T-cell (primary cell): ENCODE data around the gene OXCT1. TPM values are rescaled to one million over a fixed set of nuclear protein-coding genes. Genes with fewer than 3 reads are reported as not detected.

Experiments used
- ATAC-seq, 4 experiments: fragments of 200-7000 bp in 3 of 4; fragments of 150-1000 bp in 1 of 4; cut with Tn5 transposase; replicated peaks in 1 of 4; 1 replicate in 3 of 4; 2 replicates in 1 of 4; pipeline ENCODE4 v1.10.0; 2021; ENCODE audit warnings: moderate library complexity in 3 of 4, mild to moderate bottlenecking in 2 of 4, moderate number of reproducible peaks in 1 of 4
- CTCF ChIA-PET, 2 donors: fragments of 300-600 bp; sonication (Branson Sonifier 250); formaldehyde crosslinking; loops; one replicate each; lab custom pipeline; 2022; ENCODE audit warnings: antibody characterized with exemption in 2 of 2; lab: Charles Lee
- POLR2A ChIA-PET, 2 donors: fragments of 300-600 bp; sonication (Branson Sonifier 250); formaldehyde crosslinking; loops; one replicate each; lab custom pipeline; 2022; ENCODE audit warnings: antibody characterized with exemption in 2 of 2; lab: Charles Lee
- DNase-seq, 35 experiments: peaks; one replicate each; pipeline versions ENCODE4 v3.0.0 to v3.0.0-alpha.2; 2013 to 2023
- H3K27ac ChIP-seq: one replicate; pipeline ENCODE4 v1.5.1; 2013; ENCODE audit warnings: low read length
- H3K27me3 ChIP-seq, 2 experiments: replicated peaks in 1 of 2; 1 replicate in 1 of 2; 2 replicates in 1 of 2; pipeline versions ENCODE4 v1.6.1 to v1.7.0; 2013; ENCODE audit warnings: low read length in 1 of 2, mixed read lengths in 1 of 2; ENCODE audit not compliant: control insufficient read depth in 2 of 2, insufficient read depth in 2 of 2; ENCODE audit errors: extremely low read depth in 1 of 2
- H3K36me3 ChIP-seq, 2 donors: 1 replicate in 1 of 2; 2 replicates in 1 of 2; pipeline versions ENCODE4 v1.6.1 to v1.7.0; 2013; ENCODE audit warnings: low read length in 1 of 2; ENCODE audit not compliant: control insufficient read depth in 2 of 2, insufficient read depth in 1 of 2; ENCODE audit errors: extremely low read depth in 1 of 2
- H3K4me1 ChIP-seq, 2 experiments: 1 replicate in 1 of 2; 2 replicates in 1 of 2; pipeline versions ENCODE4 v1.6.1 to v1.7.0; 2013; ENCODE audit warnings: low read length in 2 of 2, mixed read lengths in 1 of 2; ENCODE audit not compliant: insufficient read depth in 2 of 2, control insufficient read depth in 1 of 2; ENCODE audit errors: extremely low read depth in 1 of 2
- H3K4me3 ChIP-seq, 2 donors: 1 replicate in 1 of 2; 2 replicates in 1 of 2; pipeline versions ENCODE4 v1.5.1 to v1.7.0; 2013; ENCODE audit warnings: mild to moderate bottlenecking in 2 of 2, low read length in 1 of 2, moderate library complexity in 1 of 2; ENCODE audit not compliant: control insufficient read depth in 1 of 2; ENCODE audit errors: extremely low read depth in 1 of 2
- H3K9me3 ChIP-seq: 2 replicates; pipeline ENCODE4 v1.7.0; 2013
- H3K27ac Mint-ChIP-seq, 2 donors: one replicate each; pipeline ENCODE4 v1.8.0; 2020 to 2021; ENCODE audit warnings: mild to moderate bottlenecking in 2 of 2, mixed read lengths in 2 of 2
- H3K27me3 Mint-ChIP-seq, 2 donors: one replicate each; pipeline ENCODE4 v1.8.0; 2021 to 2022; ENCODE audit warnings: mixed read lengths in 2 of 2
- H3K36me3 Mint-ChIP-seq: one replicate; pipeline ENCODE4 v1.8.0; 2021; ENCODE audit warnings: mixed read lengths
- H3K4me1 Mint-ChIP-seq, 3 donors: one replicate each; pipeline ENCODE4 v1.8.0; 2020 to 2022; ENCODE audit warnings: mixed read lengths in 3 of 3, mild to moderate bottlenecking in 1 of 3
- H3K4me3 Mint-ChIP-seq, 3 donors: one replicate each; pipeline ENCODE4 v1.8.0; 2020 to 2022; ENCODE audit warnings: mild to moderate bottlenecking in 3 of 3, mixed read lengths in 3 of 3, moderate library complexity in 3 of 3
- H3K9me3 Mint-ChIP-seq, 3 donors: one replicate each; pipeline ENCODE4 v1.8.0; 2020 to 2022; ENCODE audit warnings: mixed read lengths in 3 of 3
- WGBS: methylation state at CpG from one replicate; pipeline ENCODE4 v1.1.5; 2013; ENCODE audit warnings: missing lambda C conversion rate; ENCODE audit not compliant: insufficient coverage; 5-methylcytosine and 5-hydroxymethylcytosine counted together
- total RNA-seq, 35 experiments: library from RNA in 6 of 35; stranded (reverse) in 6 of 35; fragments of 120-200 nt in 1 of 35; gene quantifications; one replicate each; pipeline versions ENCODE4 v1.2.1 to v1.2.4 and lab custom pipeline; 2013 to 2026

The OXCT1 gene
- total RNA-seq, 5 donors from 2014 or later (not counting 1 experiment from before 2014, with no cell fraction given) = 24.7 to 26.5 (median 26.0) TPM

DNA sequence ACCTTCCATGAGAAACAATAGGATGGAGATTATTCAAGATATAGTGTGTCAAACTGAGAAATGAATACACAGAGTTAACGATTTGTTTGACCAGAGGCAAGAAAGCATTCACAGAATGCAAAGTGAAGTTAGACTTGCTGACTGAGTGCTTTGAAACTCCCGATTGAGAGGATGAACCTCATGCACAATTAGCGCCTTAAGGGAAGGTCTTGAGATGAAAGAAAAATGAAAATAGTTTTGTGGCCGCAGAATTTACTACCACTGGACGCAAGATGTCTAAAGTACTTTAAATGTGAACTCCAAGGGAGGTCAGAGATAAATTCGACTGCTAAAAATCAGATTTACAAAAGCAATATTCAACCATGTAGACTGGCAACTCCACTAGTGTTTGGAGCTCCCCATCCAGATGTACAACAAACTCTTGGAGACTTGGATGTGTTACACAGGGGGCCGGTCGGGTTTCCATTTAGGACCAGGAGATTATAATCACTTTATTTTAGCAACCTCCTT is 33.2 kb upstream of the OXCT1 start:
- Mint-ChIP-seq H3K9me3 (no peaks in the 10 kb centered on the region), H3K4me1 (peaks cover 36 to 43% (median 43%) of the 10 kb centered on the region in 3 donors), H3K4me3 (peak overlapping the region; percentile 82 to 99 (median 98)), H3K36me3 (peaks cover 14% of the 10 kb centered on the region), H3K27me3 (peaks cover 0 to 4% of the 10 kb centered on the region in 2 donors), H3K27ac (peak overlapping the region; percentile 98 to 99)
- H3K9me3 ChIP-seq = no peaks in the 10 kb centered on the region
- H3K4me3 ChIP-seq = peak overlapping the region; percentile 83 to 90
- H3K27me3 ChIP-seq = peaks cover 2 to 3% of the 10 kb centered on the region in 2 experiments
- POLR2A ChIA-PET = interaction anchor here (0.5 to 2.3 kb wide), 11 partner anchors 20 to 1089 kb away, joined by 3 to 22 read pairs (median 5); partner anchors contain the start of genes FBXO4 (in 1 of the 2) and OXCT1 (in 1 of the 2)
- peak overlapping the region; percentile 85 for H3K27ac ChIP-seq
- CTCF ChIA-PET = interaction anchor here in 1 of 2 donors (1.0 to 2.7 kb wide), 7 partner anchors 12 to 154 kb away, joined by 3 to 13 read pairs (median 8); partner anchors contain the start of genes FBXO4 and OXCT1
- peaks cover 13 to 16% of the 10 kb centered on the region in 2 experiments for H3K4me1 ChIP-seq
- WGBS = 34% methylated on average over 5 of the region's 8 CpGs
- peaks cover 0 to 7% of the 10 kb centered on the region in 2 donors for H3K36me3 ChIP-seq
- ATAC-seq (no peak), DNase-seq (no peak)

DNA sequence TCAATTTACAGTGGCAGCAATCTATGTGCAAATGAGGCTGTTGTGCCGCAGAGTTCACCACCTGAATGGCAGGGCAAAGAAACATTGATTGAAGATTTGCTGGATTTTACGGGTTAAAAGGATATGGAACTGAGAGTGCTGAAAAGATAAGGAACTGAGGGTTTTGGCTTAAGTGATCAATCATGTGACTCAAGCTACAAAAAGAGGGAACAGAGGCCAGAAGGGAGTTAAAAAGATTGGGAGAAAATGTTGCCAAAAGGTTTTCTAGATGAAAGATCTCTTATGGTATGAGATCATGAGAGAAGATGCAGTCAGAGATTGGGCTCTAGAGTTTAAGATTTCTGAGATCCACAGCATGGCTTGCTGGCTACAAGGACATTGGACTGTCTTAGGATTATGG is 26.0 kb upstream of the OXCT1 start:
- POLR2A ChIA-PET = no interaction called here
- Mint-ChIP-seq H3K27ac (no peak overlapping the region), H3K36me3 (no peaks in the 10 kb centered on the region), H3K4me1 (peaks cover 0 to 10% (median 3%) of the 10 kb centered on the region in 3 donors), H3K27me3 (peaks cover 19 to 29% of the 10 kb centered on the region in 2 donors), H3K4me3 (no peak overlapping the region), H3K9me3 (no peaks in the 10 kb centered on the region)
- DNase-seq = no peak
- Histone ChIP-seq H3K27ac (no peak overlapping the region), H3K9me3 (no peaks in the 10 kb centered on the region), H3K36me3 (no peaks in the 10 kb centered on the region), H3K4me1 (no peaks in the 10 kb centered on the region), H3K27me3 (peaks cover 2 to 5% of the 10 kb centered on the region in 2 experiments), H3K4me3 (no peak overlapping the region)
- ATAC-seq = no peak
- CTCF ChIA-PET = interaction anchor here (0.5 to 1.0 kb wide), 2 partner anchors 40 to 58 kb away, joined by 3 to 6 read pairs; no protein-coding TSS in a partner anchor
- 20% methylated on average over 2 of the region's 2 CpGs for WGBS

DNA sequence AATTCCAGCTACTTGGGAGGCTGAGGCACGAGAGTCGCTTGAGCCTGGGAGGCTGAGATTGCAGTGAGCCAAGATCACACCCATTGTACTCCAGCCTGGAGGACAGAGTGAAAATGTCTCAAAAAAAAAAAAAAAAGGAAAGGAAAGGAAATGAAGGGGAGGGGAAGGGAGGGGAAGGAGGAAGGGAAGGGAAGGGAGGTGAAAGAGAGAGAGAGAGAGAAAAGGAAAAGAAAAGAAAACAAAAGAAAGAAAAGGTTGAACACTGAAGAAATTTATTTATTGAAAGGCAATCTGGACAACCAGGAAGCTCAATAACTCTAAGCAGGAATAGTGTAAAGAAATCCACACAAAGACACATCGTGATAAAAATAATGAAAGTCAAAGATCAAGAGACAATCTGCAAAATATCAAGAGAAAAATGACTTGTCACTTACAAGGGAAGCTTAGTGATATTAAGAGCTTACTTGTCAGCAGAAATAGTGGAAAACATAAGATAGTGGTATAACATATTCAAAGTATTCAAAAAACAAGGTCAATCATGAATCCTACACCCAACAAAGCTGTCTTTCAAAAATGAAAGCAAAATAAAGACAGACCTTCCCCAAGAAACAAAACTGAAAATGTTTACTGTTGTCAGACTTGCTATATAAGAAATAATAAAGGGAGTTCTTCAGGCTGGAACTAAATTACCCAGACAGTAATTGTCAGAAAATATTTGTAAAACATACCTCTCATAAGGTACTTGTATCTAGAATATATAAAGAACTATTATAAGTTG is 23.0 kb upstream of the OXCT1 start:
- WGBS = 94% methylated on average over 2 of the region's 3 CpGs
- Mint-ChIP-seq H3K27ac (no peak overlapping the region), H3K27me3 (peaks cover 21 to 29% of the 10 kb centered on the region in 2 donors), H3K36me3 (no peaks in the 10 kb centered on the region), H3K9me3 (no peaks in the 10 kb centered on the region), H3K4me1 (peaks cover 0 to 16% (median 3%) of the 10 kb centered on the region in 3 donors), H3K4me3 (no peak overlapping the region)
- no peaks in the 10 kb centered on the region for H3K36me3 ChIP-seq
- no peak for ATAC-seq
- H3K27me3 ChIP-seq = peaks cover 0 to 6% of the 10 kb centered on the region in 2 experiments
- ChIA-PET POLR2A (no interaction called here), CTCF (interaction anchor here (0.7 to 1.0 kb wide), 3 partner anchors 22 to 92 kb away, joined by 3 to 4 read pairs (median 3); no protein-coding TSS in a partner anchor)
- DNase-seq = no peak
- no peaks in the 10 kb centered on the region for H3K9me3 ChIP-seq
- H3K27ac ChIP-seq = no peak overlapping the region
- no peaks in the 10 kb centered on the region for H3K4me1 ChIP-seq
- H3K4me3 ChIP-seq = no peak overlapping the region

DNA sequence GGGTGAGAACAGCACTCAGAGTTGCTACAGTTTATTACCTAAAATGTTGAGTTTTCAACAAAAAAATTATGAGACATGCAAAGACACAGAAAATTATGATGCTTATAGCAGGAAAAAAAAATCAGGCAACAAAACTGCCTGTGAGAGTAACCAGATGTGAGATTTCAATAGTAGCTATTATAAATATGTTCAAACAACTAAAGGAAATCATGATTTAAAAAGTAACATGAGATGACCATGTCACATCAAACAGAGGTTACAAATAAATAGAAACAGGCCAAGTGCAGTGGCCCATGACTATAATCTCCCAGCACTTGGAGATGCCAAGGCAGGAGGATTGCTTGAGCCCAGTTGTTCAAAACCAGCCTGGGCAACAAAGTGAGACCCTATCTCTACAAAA is 21.8 kb upstream of the OXCT1 start:
- Mint-ChIP-seq H3K4me3 (no peak overlapping the region), H3K27ac (no peak overlapping the region), H3K9me3 (no peaks in the 10 kb centered on the region), H3K27me3 (peaks cover 24 to 34% of the 10 kb centered on the region in 2 donors), H3K4me1 (peaks cover 0 to 16% (median 3%) of the 10 kb centered on the region in 3 donors), H3K36me3 (no peaks in the 10 kb centered on the region)
- Histone ChIP-seq H3K4me1 (no peaks in the 10 kb centered on the region), H3K9me3 (no peaks in the 10 kb centered on the region), H3K36me3 (no peaks in the 10 kb centered on the region), H3K4me3 (no peak overlapping the region), H3K27ac (no peak overlapping the region), H3K27me3 (peaks cover 0 to 6% of the 10 kb centered on the region in 2 experiments)
- ATAC-seq = no peak
- ChIA-PET CTCF (no interaction called here), POLR2A (no interaction called here)
- no peak for DNase-seq

DNA sequence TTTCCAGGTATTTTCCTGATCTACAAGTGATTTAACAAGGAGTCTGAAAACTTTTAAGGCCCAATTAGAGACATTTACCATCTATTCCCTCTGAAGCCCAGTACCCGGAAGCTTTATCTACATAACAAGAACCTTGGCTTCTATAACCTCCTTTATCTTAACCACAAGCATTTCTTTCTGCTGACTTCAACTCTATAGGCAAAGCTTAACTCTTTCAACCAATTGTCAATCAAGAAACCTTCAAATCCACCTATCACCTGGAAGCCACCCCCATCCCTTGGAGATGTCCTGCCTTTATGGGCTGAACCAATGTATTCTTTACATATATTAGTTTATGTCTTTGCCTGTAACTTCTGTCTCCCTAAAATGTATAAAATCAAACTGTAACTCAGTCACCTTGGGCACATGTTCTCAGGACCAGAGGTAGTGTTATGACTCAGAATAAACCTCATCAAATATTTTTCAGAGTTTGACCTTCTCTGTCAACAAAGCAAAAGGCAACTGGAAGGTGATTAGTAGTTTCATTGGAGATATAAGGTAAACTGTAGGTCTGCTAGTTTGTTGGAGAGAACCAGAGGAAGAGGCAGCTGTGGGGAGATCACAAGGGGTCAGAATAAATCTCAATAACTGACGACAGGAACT is 21.0 kb upstream of the OXCT1 start:
- Mint-ChIP-seq H3K4me3 (no peak overlapping the region), H3K36me3 (no peaks in the 10 kb centered on the region), H3K4me1 (peaks cover 0 to 16% (median 3%) of the 10 kb centered on the region in 3 donors), H3K9me3 (no peaks in the 10 kb centered on the region), H3K27ac (peak overlapping the region in 1 of 2 donors; percentile 53), H3K27me3 (peaks cover 18 to 27% of the 10 kb centered on the region in 2 donors)
- DNase-seq (no peak), ATAC-seq (no peak)
- 83% methylated on average over 1 of the region's 2 CpGs for WGBS
- ChIA-PET CTCF (no interaction called here), POLR2A (interaction anchor here in 1 of 2 donors (0.5 kb wide), 1 partner anchor 46 kb away, joined by 3 read pairs; no protein-coding TSS in a partner anchor)
- Histone ChIP-seq H3K36me3 (no peaks in the 10 kb centered on the region), H3K9me3 (no peaks in the 10 kb centered on the region), H3K27me3 (peaks cover 0 to 6% of the 10 kb centered on the region in 2 experiments), H3K4me1 (no peaks in the 10 kb centered on the region), H3K4me3 (no peak overlapping the region), H3K27ac (no peak overlapping the region)

DNA sequence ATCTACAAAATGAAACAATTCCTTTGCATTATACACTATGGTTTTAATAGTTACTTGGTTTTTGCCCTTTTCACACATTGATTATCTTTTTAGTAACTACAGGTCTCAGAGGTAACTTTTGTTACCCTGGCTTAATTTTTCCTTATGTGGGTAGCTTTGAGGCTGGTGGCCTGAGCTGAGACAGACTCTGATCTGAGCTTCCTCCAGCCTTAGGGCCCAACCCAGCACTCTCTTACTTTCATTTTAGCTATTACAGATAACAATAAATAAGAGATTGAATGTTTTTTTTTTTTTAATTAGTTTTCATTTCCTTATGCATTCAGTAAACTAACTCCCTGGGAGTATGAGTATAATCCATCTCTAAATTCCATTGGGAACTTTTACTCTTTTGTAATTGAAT is 15.1 kb upstream of the OXCT1 start:
- ChIA-PET POLR2A (no interaction called here), CTCF (interaction anchor here (0.6 to 0.7 kb wide), 2 partner anchors 27 to 982 kb away, joined by 3 to 4 read pairs; no protein-coding TSS in a partner anchor)
- Histone ChIP-seq H3K9me3 (no peaks in the 10 kb centered on the region), H3K27ac (no peak overlapping the region), H3K36me3 (no peaks in the 10 kb centered on the region), H3K4me3 (no peak overlapping the region), H3K27me3 (peaks cover 0 to 5% of the 10 kb centered on the region in 2 experiments), H3K4me1 (no peaks in the 10 kb centered on the region)
- DNase-seq = no peak
- no peak for ATAC-seq
- Mint-ChIP-seq H3K27ac (no peak overlapping the region), H3K4me3 (no peak overlapping the region), H3K4me1 (peaks cover 0 to under 1% (median 0%) of the 10 kb centered on the region in 3 donors), H3K27me3 (peaks cover 9 to 13% of the 10 kb centered on the region in 2 donors), H3K9me3 (no peaks in the 10 kb centered on the region), H3K36me3 (no peaks in the 10 kb centered on the region)
